GM12878 (cell line): Measurements from ENCODE around the gene CIP2A.

Experiments used
- ETV6 ChIP-seq, 2 experiments: fragments of 450-650 bp in 1 of 2; IDR thresholded peaks in 1 of 2; conservative IDR thresholded peaks in 1 of 2; 2 replicates each; pipeline ENCODE4 v1.6.1; 2014; ENCODE audit warnings: antibody characterized with exemption in 1 of 2, borderline replicate concordance in 1 of 2, low read depth in 1 of 2, mild to moderate bottlenecking in 1 of 2, moderate library complexity in 1 of 2
- JUNB ChIP-seq: IDR thresholded peaks from 2 replicates; pipeline ENCODE4 v1.6.1; 2016; ENCODE audit warnings: antibody characterized with exemption, mild to moderate bottlenecking
- MEF2A ChIP-seq: IDR thresholded peaks from 2 replicates; pipeline ENCODE4 v1.6.1; 2011; ENCODE audit warnings: low read depth, mild to moderate bottlenecking, low read length, moderate library complexity; ENCODE audit not compliant: insufficient read depth
- POLR2A ChIP-seq: IDR thresholded peaks from 2 replicates; pipeline ENCODE4 v1.6.1; 2011; ENCODE audit warnings: low read depth, mild to moderate bottlenecking, low read length
- ZNF24 ChIP-seq: fragments of 450-650 bp; IDR thresholded peaks from 2 replicates; pipeline ENCODE4 v1.6.1; 2017; ENCODE audit warnings: antibody characterized with exemption, mild to moderate bottlenecking
- TF ChIP-seq, protein P1 (sequence below): fragments of 450-650 bp; IDR thresholded peaks from 2 replicates; pipeline ENCODE4 v1.6.1; 2018; ENCODE audit warnings: borderline replicate concordance, mild to moderate bottlenecking; ENCODE audit not compliant: partially characterized antibody

GRCh38 chr3:108566599-108566998 lies 22.6 kb downstream of the CIP2A start:
- TF ChIP-seq, protein P1, sequence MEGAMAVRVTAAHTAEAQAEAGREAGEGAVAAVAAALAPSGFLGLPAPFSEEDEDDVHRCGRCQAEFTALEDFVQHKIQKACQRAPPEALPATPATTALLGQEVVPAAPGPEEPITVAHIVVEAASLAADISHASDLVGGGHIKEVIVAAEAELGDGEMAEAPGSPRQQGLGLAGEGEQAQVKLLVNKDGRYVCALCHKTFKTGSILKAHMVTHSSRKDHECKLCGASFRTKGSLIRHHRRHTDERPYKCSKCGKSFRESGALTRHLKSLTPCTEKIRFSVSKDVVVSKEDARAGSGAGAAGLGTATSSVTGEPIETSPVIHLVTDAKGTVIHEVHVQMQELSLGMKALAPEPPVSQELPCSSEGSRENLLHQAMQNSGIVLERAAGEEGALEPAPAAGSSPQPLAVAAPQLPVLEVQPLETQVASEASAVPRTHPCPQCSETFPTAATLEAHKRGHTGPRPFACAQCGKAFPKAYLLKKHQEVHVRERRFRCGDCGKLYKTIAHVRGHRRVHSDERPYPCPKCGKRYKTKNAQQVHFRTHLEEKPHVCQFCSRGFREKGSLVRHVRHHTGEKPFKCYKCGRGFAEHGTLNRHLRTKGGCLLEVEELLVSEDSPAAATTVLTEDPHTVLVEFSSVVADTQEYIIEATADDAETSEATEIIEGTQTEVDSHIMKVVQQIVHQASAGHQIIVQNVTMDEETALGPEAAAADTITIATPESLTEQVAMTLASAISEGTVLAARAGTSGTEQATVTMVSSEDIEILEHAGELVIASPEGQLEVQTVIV, result no peak
- no peak for TF ChIP-seq JUNB
- no peak for TF ChIP-seq POLR2A
- no peak for TF ChIP-seq MEF2A
- TF ChIP-seq ETV6 (conservative IDR thresholded peaks at IDR 0.05 in 1 of 2, IDR thresholded peaks at IDR 0.05 in 1 of 2; ENCODE audit: borderline replicate concordance in 1 of 2, low read depth in 1 of 2), result no peak
- TF ChIP-seq ZNF24, result no peak
